Measurements from ENCODE around the gene GDNF. TPM values are rescaled to one million over a fixed set of nuclear protein-coding genes. Genes with fewer than 3 reads are reported as not detected.

GDNF gene
- total RNA-seq, 1 donor from 2014 or later, result 0.27 TPM

DNA sequence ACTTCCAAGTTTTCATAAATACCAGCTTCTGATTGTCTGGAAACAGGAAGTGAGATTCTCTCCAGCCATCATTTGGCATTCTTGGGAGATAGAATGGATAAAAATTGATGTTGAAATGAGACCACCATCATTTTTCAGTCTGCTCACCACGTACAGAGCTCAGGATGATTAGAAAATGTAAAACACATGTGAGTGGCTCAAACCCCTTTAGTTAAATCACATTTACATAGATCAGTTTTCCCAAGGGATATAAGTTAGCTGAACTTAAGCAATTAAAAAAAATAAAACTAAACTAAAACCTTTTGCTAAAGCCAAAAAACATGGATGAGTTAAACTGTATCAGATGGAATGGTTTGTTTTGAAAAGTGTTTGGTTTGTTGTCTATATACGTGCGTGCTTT, 37.1 kb upstream of the GDNF start:
- Histone ChIP-seq H3K9me3 (replicated peaks) (peaks cover 5% of the 10 kb centered on the region), H3K4me3 (no peak overlapping the region), H3K27ac (replicated peaks) (no peak overlapping the region), H3K27me3 (ENCODE audit: low read depth) (peaks cover 18% of the 10 kb centered on the region), H3K36me3 (no peaks in the 10 kb centered on the region), H3K4me1 (no peaks in the 10 kb centered on the region)
- no peak for TF ChIP-seq CTCF (IDR thresholded peaks at IDR 0.05; ENCODE audit: borderline replicate concordance)
- no peak for DNase-seq
- intact Hi-C loops (cut with micrococcal nuclease), result no loop called here

DNA sequence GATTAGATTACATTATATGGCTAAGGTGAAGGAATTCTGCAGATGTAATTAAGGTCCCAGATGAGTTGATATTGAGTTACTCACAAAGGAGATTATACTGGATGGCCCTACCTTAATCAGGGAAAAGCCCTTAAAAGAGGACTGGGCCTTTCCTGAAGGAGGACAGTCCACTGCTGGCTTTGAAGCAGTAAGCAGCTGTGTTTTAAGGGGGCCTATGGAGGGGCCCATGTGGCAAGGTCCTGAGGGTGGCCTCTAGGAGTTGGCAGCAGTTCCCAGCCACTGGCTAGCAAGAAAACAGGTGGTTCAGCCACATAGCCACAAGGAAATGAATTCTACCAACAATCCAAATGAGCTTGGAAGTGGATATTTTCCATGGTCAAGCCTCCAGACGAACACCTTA, 36.4 kb upstream of the GDNF start:
- Histone ChIP-seq H3K27ac (replicated peaks) (no peak overlapping the region), H3K4me3 (no peak overlapping the region), H3K9me3 (replicated peaks) (peaks cover 5% of the 10 kb centered on the region), H3K36me3 (no peaks in the 10 kb centered on the region), H3K4me1 (no peaks in the 10 kb centered on the region), H3K27me3 (ENCODE audit: low read depth) (peaks cover 18% of the 10 kb centered on the region)
- no peak for TF ChIP-seq CTCF (IDR thresholded peaks at IDR 0.05; ENCODE audit: borderline replicate concordance)
- DNase-seq, result no peak
- intact Hi-C loops (cut with micrococcal nuclease), result no loop called here

DNA sequence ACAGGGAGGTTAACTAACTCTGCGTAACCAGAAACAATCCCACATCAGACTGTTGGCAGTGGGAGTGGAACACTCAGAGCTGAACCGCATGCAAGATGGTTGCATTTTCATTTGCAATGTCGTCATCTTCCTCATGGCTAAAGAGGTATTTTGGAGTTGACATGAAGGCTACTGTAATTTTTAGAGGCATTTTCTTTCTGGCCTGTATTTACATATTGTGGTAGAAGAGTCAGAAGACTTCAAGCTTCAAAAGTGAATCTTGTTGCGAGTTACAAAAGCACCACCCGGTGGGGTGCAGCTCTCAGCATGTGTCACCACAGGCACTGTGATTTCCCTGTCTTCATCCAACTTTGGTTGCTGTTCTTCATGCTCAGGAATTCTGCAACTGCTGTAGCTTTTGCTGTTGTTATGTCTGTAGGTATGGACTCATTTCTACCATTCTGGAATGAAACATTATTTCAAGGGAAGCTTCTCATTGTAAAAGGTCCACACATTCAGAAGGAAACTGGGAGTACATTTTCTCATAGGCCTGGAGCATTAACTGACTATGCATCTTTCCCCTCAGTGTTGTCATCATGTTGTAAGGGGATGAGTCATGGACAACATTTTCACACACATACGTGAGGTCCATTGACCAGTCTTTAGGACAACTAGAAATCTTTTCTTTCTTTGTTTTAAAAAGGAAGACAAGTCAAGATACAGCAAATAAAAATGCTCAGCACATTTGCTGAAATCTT, 35.4 kb upstream of the GDNF start:
- no peak for DNase-seq
- Histone ChIP-seq H3K4me1 (no peaks in the 10 kb centered on the region), H3K27ac (replicated peaks) (no peak overlapping the region), H3K4me3 (no peak overlapping the region), H3K9me3 (replicated peaks) (peaks cover 5% of the 10 kb centered on the region), H3K36me3 (no peaks in the 10 kb centered on the region), H3K27me3 (ENCODE audit: low read depth) (peaks cover 16% of the 10 kb centered on the region)
- intact Hi-C loops (cut with micrococcal nuclease), result no loop called here
- no peak for TF ChIP-seq CTCF (IDR thresholded peaks at IDR 0.05; ENCODE audit: borderline replicate concordance)

DNA sequence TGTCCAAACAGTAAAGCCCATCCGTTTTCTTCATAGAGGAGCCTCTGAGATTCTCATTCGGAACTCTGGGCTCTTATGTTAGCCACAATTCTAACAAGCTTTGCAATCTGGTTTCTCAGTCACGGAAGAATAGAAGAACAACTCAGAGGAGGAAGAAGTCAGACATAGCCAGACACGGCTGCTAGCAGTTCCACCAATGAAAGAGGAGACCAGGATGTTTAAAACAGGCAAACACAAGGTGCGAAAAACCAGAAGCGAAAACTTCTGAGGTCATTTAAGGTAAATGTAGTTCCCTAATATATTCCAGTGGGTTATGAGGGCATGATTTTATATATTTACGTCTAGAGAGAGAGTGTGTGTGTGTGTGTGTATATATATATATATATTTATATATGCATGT, 34.1 kb upstream of the GDNF start:
- no peak for TF ChIP-seq CTCF (IDR thresholded peaks at IDR 0.05; ENCODE audit: borderline replicate concordance)
- Histone ChIP-seq H3K9me3 (replicated peaks) (peaks cover 5% of the 10 kb centered on the region), H3K36me3 (no peaks in the 10 kb centered on the region), H3K4me3 (no peak overlapping the region), H3K27me3 (ENCODE audit: low read depth) (peaks cover 7% of the 10 kb centered on the region), H3K27ac (replicated peaks) (no peak overlapping the region), H3K4me1 (no peaks in the 10 kb centered on the region)
- DNase-seq, result no peak
- intact Hi-C loops (cut with micrococcal nuclease), result no loop called here

DNA sequence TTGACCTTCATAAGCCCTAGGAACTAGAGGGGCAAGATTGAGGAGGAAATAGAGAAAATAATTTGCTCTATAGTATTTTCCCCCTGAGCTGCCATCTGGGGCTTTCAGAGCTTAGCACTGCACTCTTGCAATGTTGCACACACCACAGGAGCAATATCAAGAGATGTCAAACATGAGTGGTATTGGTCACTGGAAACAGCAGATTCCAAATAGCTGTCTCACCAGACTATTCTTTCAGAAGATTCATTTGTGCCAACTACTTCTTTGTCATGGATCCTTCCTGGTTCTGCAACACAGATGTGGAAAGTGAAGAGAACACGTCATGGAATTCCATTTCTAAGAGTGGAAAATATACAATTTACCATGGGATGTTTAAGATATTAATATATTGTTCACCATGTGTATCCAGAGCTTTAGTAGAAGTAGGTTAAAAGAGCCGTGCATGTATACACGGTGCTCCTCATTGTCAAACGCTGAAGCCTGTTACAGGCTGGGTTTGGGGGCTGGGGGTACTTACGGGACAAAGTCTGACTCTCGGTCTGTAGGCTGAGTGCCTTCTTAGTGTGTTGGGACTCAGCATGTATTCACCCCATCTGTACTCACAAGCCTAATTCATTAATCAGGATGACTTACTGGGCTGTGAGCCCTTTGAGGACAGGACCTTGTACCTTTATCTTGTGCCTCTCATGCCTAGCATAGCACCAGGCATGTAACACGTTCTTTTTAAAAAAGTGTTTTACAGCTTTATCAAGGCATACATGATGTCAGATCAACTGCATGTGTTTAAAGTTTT, 31.4 kb upstream of the GDNF start:
- H3K36me3 ChIP-seq, result no peaks in the 10 kb centered on the region
- no peak overlapping the region for H3K4me3 ChIP-seq
- H3K27ac ChIP-seq (replicated peaks), result no peak overlapping the region
- peaks cover 5% of the 10 kb centered on the region for H3K9me3 ChIP-seq (replicated peaks)
- no peak for DNase-seq
- no peaks in the 10 kb centered on the region for H3K4me1 ChIP-seq
- peaks cover 4% of the 10 kb centered on the region for H3K27me3 ChIP-seq (ENCODE audit: low read depth)
- TF ChIP-seq CTCF (IDR thresholded peaks at IDR 0.05; ENCODE audit: borderline replicate concordance), result no peak
- intact Hi-C loops (cut with micrococcal nuclease), result no loop called here

All from left ventricle myocardium inferior (tissue), 1 donor.